Smooth muscle cell of the umbilical artery (primary cell): ENCODE measurements around the gene NF1. TPM values are rescaled to one million over a fixed set of nuclear protein-coding genes. Genes with fewer than 3 reads are reported as not detected.

Experiments used
- total RNA-seq: library from RNA; depleted of rRNA; stranded (reverse); fragments of >200 nt; gene quantifications from 2 replicates; pipeline ENCODE4 v1.2.3, GENCODE V29; 2014

The NF1 gene
- total RNA-seq, result 73.0 and 89.5 TPM in 2 replicates

GRCh38 chr17:31094600-31095235, at the start of gene NF1:
Gene NF1, plus strand, starts transcription at chr17:31094977. Its CDS starts 333 bp downstream, at chr17:31095310.

GRCh38 chr17:31297090-31297489, 202.3 kb downstream of the NF1 start, which contains the start of gene OMG:
Gene OMG, minus strand, starts transcription at chr17:31297239. Its CDS starts 908 bp downstream, at chr17:31296331.

GRCh38 chr17:31313982-31314781, 219.4 kb downstream of the NF1 start, which contains the start of gene EVI2B:
Gene EVI2B, minus strand, starts transcription at chr17:31314054. Its CDS starts 8,445 bp downstream, at chr17:31305609.

GRCh38 chr17:31321481-31321880, 226.7 kb downstream of the NF1 start, which contains the start of gene EVI2A:
Gene EVI2A, minus strand, starts transcription at chr17:31321622. Its CDS starts 2,609 bp downstream, at chr17:31319013.

GRCh38 chr17:31391496-31391949, 296.7 kb downstream of the NF1 start, which contains the start of gene RAB11FIP4:
Gene RAB11FIP4, plus strand, starts transcription at chr17:31391675. Its CDS starts 178 bp downstream, at chr17:31391853.

Other genes with a start within 250 kb of the NF1 start
- 8.0 and 13.1 TPM in 2 replicates for gene TEFM, start 188.7 kb upstream of the NF1 start, total RNA-seq
- gene ADAP2, start 173.0 kb upstream of the NF1 start, total RNA-seq, result 0.60 TPM in 1 of 2 replicates, not detected in the other
- 6.8 and 7.8 TPM in 2 replicates for gene RNF135, start 123.9 kb upstream of the NF1 start, total RNA-seq
- gene OMG, start 202.3 kb downstream of the NF1 start, total RNA-seq, result not detected in 2 replicates
- gene EVI2B, start 219.1 kb downstream of the NF1 start, total RNA-seq, result not detected in 2 replicates
- gene EVI2A, start 226.6 kb downstream of the NF1 start, total RNA-seq, result 0.09 and 0.59 TPM in 2 replicates